Activated CD8-positive, alpha-beta memory T cell treated with anti-CD3 and anti-CD28 coated beads, Interleukin-2, amount 50 U/mL, for 4 hours (primary cell): ENCODE measurements around the gene RARA.
A peak's percentile ranks its signal among the peaks of the same experiment; 100 is the strongest.
"Not testable (repeated sequence)": the region's sequence is repeated elsewhere in the genome, so short reads cannot be mapped to it uniquely, and the experiment has no call there.

Experiments
- DNase-seq: peaks from one replicate; pipeline ENCODE4 v3.0.0-alpha.2; 2020

RARA gene

DNA sequence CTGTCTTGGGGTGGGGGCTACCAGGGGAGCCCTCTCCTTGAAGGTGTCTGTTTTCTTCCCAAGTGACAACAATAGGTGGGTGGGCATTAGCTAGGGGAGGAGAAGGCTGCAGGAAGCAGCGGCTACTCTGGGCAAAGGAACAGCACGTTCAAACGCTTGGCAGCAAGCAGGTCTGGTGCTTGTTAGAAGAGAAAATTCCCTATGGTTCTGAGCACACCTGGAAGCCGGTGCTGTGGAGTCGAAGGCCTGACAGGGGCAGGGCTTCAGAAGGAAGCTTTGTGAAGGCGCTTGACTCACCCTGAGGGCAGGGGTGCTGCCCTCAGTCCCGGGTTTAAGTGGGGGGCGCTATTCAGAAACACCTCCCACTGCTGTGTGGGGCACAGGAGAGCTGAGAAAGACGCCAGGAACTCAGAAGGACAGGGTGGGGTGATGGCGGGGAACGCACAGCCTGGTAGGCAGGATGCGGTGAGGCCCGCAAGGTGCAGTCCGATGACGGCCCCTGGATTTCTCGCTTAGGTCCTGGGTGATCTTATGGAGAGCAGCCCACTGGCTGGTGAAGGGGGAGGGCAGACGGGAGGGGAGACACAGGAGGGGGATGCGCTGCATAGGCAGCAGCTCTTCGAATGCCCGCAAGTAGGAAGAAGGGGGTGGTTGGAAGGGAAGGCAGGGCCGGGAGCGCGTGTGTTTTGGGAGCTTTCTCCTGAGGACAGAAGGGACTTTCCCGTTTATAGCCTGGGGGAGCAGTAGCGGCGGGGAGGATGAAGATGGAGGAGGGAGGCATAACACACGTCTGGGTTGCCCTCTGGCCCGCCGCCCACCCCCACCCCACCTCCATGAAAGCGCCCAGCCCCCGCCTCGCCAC, 52.3 kb downstream of the RARA start:
- no peak for DNase-seq

GRCh38 chr17:40361925-40362695, 53.1 kb downstream of the RARA start:
- no peak for DNase-seq

GRCh38 chr17:40362696-40363110, 53.7 kb downstream of the RARA start:
- DNase-seq: peak; percentile 77

DNA sequence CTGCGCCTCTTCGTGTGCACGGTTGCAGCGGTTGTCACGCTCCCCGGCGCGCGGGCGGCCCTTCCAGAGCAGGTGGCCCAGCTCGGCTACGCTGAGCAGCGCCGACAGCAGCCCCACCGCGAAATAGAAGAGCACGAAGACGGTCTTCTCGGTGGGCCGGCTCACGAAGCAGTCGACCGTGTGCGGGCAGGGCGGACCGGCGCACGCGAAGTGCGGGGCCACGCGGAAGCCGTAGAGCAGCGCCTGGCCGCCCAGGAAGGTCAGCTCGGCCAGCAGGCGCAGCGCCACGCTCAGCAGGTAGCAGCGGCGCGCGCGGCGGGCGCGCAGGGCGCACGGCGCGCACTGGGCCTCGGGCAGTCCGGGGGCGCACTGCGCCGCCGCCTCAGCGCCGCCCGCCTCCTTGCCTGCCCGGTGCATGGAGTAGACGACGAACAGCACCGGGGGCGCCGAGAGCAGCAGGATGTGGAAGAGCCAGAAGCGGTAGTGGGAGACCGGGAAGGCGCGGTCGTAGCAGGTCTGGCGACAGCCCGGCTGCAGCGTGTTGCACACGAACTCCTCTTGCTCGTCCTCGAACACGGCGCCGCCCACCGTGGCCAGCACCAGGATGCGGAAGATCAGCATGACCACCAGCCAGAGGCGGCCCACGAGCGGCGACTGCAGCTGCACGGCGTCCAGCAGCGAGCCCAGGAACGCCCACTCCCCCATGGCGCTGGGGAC, 54.3 kb downstream of the RARA start:
- no peak for DNase-seq

- DNase-seq: no peak
These were observed 55.3 kb downstream of the RARA start, which contains the start of gene GJD3 for GRCh38 chr17:40364121-40364861. TSS of gene GJD3 (minus strand) at chr17:40364737. CDS start at chr17:40363815, 922 bp downstream.

GRCh38 chr17:40364906-40365305, 55.9 kb downstream of the RARA start:
- DNase-seq: no peak

DNA sequence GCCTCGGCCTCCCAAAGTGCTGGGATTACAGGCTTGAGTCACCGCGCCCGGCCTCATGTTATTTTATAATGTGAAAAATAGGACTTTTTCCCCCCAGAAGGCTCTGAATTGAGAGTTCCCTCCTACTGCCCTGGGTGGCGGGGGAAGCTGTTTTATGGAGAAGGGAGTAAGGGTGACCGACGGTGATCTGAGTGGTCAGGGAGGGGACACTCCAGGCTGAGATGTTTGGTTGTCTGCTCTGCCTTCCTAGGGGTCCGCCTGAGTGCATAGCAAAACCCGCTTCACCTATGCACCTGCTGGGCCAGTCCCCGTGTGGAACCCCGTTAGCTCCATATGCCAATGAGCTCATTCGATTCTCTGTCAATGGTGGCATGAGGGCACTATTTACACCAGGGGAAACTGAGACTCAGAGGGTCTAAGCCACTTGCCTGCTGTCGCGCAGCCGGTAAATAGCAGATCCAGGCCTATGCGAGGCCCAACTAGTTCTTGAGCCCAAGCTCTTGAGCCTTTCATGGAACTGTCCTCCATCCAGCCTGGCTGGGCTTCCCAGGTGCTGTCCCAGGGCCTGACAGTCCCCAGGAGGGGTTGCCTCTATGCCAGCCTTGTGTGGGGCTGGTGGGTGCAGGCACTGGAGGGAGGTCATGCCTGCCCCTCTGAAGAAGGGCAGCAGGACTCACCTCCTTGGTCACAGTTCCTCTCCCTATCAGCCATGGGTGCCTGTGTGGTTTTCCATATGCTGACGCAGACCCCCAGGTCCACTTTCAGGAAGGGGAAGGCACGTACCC, 57.3 kb downstream of the RARA start:
- no peak for DNase-seq

DNA sequence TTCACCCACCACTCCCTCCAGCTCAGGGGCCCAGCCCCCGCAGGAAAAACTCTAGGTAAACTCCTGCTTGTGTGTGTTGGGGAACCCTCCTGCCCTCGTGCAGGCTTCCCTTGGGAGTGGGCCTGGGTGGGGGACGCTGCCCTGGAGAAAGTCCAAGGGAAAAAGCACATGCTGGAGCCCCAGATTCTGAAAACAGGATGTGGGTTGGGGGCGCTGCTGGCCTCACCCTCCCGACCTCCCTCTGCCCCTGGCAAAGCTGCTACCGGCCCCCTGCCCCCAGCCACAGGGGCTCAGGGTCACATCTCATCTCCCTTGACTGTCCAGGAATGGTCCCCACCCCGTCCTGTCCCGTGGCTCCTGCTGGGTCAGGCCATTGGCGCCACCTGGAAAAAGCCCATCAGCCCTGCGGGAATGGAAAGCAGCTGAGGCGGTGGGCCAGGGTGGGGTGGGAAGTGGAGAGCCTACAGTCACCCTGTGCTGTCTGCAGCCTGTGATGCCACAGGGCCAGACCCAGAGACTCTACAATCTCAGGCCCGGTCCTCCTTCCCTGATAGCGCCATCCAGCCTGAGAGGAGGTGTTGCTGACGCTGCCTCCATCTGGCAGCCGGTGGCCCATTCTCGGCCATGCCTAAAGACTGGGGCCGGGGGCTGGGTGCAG, 58.0 kb downstream of the RARA start:
- DNase-seq: no peak

GRCh38 chr17:40367728-40368127, 58.7 kb downstream of the RARA start:
- not testable (repeated sequence) for DNase-seq

GRCh38 chr17:40369923-40370322, 60.9 kb downstream of the RARA start:
- no peak for DNase-seq

DNA sequence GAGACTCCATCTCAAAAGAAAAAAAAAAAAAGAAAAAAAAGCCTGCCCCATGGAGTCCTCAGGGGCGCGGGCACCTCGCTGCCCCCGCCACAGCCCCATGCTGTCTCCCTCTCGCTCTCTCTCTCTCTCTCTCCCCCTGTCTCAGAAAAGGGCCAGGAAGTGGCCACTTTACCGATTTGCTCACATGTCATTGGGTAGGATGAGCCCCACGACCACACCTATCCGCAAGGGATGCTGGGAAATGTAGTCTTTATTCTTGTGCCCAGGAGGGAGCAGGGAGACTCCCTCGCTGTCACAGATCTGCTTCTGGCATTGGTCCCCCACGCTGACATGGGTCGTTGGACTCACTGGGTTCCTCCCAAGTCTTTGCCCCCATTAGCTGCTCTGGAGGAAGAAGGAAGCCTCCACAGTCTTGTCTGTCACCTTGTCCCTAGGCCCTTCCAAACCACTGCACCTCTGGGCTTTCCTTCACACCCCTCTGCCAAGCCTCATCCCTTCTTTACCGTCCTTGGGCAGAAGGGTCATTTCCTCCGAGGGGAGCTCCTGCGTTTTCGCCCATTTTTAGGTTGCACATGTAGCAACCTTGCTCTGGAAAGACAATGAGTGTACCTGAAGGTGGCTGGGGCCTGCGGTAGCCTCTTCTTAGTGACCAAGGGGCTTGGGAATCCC, 62.4 kb downstream of the RARA start:
- DNase-seq: no peak

- no peak for DNase-seq
These were observed 63.1 kb downstream of the RARA start for GRCh38 chr17:40372031-40372430.

DNA sequence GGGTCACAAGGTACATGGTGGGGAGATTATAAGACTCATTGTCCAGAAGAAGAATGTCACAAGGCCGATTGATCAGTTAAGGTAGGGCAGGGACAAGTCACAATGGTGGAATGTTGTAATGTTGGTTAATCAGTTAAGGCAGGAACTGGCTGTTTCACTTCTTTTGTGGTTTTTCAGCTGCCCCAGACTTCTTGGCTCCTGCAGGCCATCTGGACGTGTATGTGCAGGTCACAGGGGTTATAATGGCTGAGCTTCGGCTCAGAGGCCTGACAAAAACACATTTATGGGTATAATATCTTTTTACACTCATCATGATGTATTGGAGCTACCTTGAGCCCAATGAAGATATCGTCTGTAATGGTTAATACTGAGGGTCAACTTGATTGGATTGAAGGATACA, 63.7 kb downstream of the RARA start:
- DNase-seq: not testable (repeated sequence)

DNA sequence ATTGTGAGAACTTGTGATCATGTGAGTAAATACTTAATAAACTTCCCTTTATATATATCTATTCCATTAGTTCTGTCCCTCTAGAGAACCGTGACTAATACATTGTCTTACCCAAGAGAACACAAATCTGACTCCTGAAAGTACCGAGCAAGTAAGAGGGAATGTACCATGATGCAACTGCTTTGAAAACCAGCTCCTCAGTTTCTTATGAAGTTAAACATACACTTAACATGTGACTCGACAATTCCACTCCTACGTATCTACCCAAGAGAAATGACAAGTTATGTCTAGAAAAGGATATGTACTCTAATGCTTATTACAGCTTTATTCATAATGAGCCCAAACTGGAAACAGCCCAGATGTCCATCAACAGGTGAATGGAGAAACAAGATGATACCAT, 64.3 kb downstream of the RARA start:
- DNase-seq: no peak

DNA sequence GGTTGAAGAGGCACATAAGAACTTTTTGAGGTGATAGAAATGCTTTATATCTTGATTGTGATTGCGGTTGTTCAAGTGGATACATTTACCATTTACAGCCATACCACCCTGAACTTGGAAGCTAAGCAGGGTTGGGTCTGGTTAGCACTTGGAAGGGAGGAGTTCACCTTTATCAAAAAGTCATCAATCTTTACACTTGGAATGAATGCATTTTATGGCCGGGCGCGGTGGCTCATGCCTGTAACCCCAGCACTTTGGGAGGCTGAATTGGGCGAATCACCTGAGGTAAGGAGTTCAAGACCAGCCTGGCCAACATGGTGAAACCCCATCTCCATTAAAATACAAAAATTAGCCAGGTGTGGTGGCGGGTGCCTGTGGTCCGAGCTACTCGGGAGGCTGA, 65.0 kb downstream of the RARA start:
- DNase-seq: no peak

GRCh38 chr17:40374821-40375498, 66.0 kb downstream of the RARA start:
- DNase-seq: no peak

GRCh38 chr17:40375786-40376185, 66.8 kb downstream of the RARA start:
- DNase-seq: not testable (repeated sequence)

DNA sequence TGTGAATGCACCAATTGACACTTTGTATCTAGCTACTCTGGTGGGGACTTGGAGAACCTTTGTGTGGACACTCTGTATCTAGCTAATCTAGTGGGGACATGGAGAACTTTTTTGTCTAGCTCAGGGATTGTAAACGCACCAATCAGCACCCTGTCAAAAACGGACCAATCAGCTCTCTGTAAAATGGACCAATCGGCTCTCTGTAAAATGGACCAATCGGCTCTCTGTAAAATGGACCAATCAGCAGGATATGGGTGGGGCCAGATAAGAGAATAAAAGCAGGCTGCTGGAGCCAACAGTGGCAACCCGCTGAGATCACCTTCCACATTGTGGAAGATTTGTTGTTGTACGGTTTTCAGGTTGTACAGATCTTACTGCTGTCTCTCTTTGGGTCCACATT, 67.6 kb downstream of the RARA start:
- DNase-seq: not testable (repeated sequence)

- no peak for DNase-seq
These were observed 68.9 kb downstream of the RARA start for GRCh38 chr17:40377832-40378231.

- DNase-seq: no peak
These were observed 70.0 kb downstream of the RARA start for GRCh38 chr17:40378966-40379365.
